OCI-LY3 (cell line): ENCODE results near the gene EGLN1.

Experiments used
- EZH2phosphoT487 ChIP-seq: fragments of 200-600 bp; shearing (Covaris generic); IDR thresholded peaks from 2 replicates; pipeline ENCODE4 v1.6.1; 2018; ENCODE audit warnings: antibody characterized with exemption, mixed run types, low read depth
- TF ChIP-seq, protein P1 (sequence below): fragments of 200-600, 300-600 bp; sonication (generic); IDR thresholded peaks from 2 replicates; pipeline ENCODE4 v1.5.1; 2014; ENCODE audit warnings: antibody characterized with exemption, low read length, low read depth

- TF ChIP-seq, protein P1, sequence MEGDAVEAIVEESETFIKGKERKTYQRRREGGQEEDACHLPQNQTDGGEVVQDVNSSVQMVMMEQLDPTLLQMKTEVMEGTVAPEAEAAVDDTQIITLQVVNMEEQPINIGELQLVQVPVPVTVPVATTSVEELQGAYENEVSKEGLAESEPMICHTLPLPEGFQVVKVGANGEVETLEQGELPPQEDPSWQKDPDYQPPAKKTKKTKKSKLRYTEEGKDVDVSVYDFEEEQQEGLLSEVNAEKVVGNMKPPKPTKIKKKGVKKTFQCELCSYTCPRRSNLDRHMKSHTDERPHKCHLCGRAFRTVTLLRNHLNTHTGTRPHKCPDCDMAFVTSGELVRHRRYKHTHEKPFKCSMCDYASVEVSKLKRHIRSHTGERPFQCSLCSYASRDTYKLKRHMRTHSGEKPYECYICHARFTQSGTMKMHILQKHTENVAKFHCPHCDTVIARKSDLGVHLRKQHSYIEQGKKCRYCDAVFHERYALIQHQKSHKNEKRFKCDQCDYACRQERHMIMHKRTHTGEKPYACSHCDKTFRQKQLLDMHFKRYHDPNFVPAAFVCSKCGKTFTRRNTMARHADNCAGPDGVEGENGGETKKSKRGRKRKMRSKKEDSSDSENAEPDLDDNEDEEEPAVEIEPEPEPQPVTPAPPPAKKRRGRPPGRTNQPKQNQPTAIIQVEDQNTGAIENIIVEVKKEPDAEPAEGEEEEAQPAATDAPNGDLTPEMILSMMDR: no peak
- TF ChIP-seq EZH2phosphoT487: no peak
Observed at GRCh38 chr1:231397886-231398671, 24.0 kb downstream of the EGLN1 start.
